Endothelial cell of umbilical vein (primary cell): Measurements from ENCODE around the gene DERL2. TPM values are rescaled to one million over a fixed set of nuclear protein-coding genes. Genes with fewer than 3 reads are reported as not detected.

ENCODE experiments used
- BruUV-seq: library from RNA; stranded (reverse); fragments of 400-500 nt; replicated peaks from 2 replicates; lab custom pipeline; 2021; lab: Mats Ljungman, UMichigan
- CTCF ChIA-PET: fragments of 300-600, 350-600 bp; sonication (Branson Sonifier 250); formaldehyde crosslinking; loops from one replicate; lab custom pipeline; 2021; ENCODE audit warnings: antibody characterized with exemption, inconsistent platforms; lab: Charles Lee
- POLR2A ChIA-PET: fragments of 300-600, 350-600 bp; sonication (Branson Sonifier 250); formaldehyde crosslinking; loops from one replicate; lab custom pipeline; 2021; ENCODE audit warnings: antibody characterized with exemption, inconsistent platforms; lab: Charles Lee
- DNase-seq: peaks from one replicate; pipeline ENCODE4 v3.0.0-alpha.2; 2011; ENCODE audit warnings: low read depth, low spot score
- FAIRE-seq: peaks from 2 replicates; lab custom pipeline; 2011; peaks lifted over from hg19 to GRCh38; lab: Jason Lieb, UNC
- H2AFZ ChIP-seq: 2 replicates; pipeline ENCODE4 v1.6.0; 2012; ENCODE audit warnings: low read depth, low read length, control low read depth, inconsistent platforms
- H3K27ac ChIP-seq: 2 replicates; pipeline ENCODE4 v1.5.1; 2011; ENCODE audit warnings: low read depth, mild to moderate bottlenecking, control low read depth, low read length, moderate library complexity; ENCODE audit not compliant: insufficient read depth
- H3K27me3 ChIP-seq, 2 experiments: 2 replicates each; pipeline versions ENCODE4 v1.6.0 to v1.6.1; 2011; ENCODE audit warnings: low read length in 2 of 2, mixed read lengths in 1 of 2; ENCODE audit not compliant: control insufficient read depth in 2 of 2, insufficient read depth in 2 of 2
- H3K36me3 ChIP-seq, 2 experiments: 2 replicates in 1 of 2; 3 replicates in 1 of 2; pipeline ENCODE4 v1.5.1; 2011; ENCODE audit warnings: low read length in 2 of 2, mild to moderate bottlenecking in 1 of 2, moderate library complexity in 1 of 2; ENCODE audit not compliant: control insufficient read depth in 2 of 2, insufficient read depth in 2 of 2; ENCODE audit errors: extremely low read depth in 1 of 2
- H3K4me1 ChIP-seq: 3 replicates; pipeline ENCODE4 v1.5.1; 2011; ENCODE audit warnings: mild to moderate bottlenecking, low read length; ENCODE audit not compliant: control insufficient read depth, insufficient read depth; ENCODE audit errors: extremely low read depth
- H3K4me2 ChIP-seq: 2 replicates; pipeline ENCODE4 v1.6.1; 2011; ENCODE audit warnings: low read length, control low read depth, mixed read lengths; ENCODE audit not compliant: insufficient read depth
- H3K4me3 ChIP-seq, 3 experiments: fragments of 200-600 bp in 1 of 3; sonication (generic), shearing (Covaris generic) in 1 of 3; replicated peaks in 1 of 3; 2 replicates each; pipeline ENCODE4 v1.5.1; 2011 to 2016; ENCODE audit warnings: control low read depth in 3 of 3, low read length in 3 of 3, mild to moderate bottlenecking in 2 of 3, inconsistent platforms in 1 of 3, low read depth in 1 of 3, moderate library complexity in 1 of 3; ENCODE audit not compliant: insufficient read depth in 1 of 3
- H3K79me2 ChIP-seq: 2 replicates; pipeline ENCODE4 v1.6.0; 2012; ENCODE audit warnings: low read length, inconsistent platforms; ENCODE audit not compliant: control insufficient read depth, insufficient read depth
- H3K9ac ChIP-seq: replicated peaks from 2 replicates; pipeline ENCODE3; 2011; ENCODE audit warnings: low read length, control low read depth; ENCODE audit not compliant: insufficient read depth; ENCODE audit errors: extremely low read depth
- H3K9me1 ChIP-seq: replicated peaks from 3 replicates; pipeline ENCODE4 v1.6.0; 2011; ENCODE audit warnings: mild to moderate bottlenecking, low read length; ENCODE audit not compliant: control insufficient read depth, insufficient read depth; ENCODE audit errors: extremely low read depth
- H3K9me3 ChIP-seq: replicated peaks from 2 replicates; pipeline ENCODE4 v1.5.1; 2012; ENCODE audit warnings: low read length, inconsistent platforms; ENCODE audit not compliant: control insufficient read depth, insufficient read depth
- H4K20me1 ChIP-seq: replicated peaks from 2 replicates; pipeline ENCODE3; 2011; ENCODE audit warnings: mild to moderate bottlenecking, low read length; ENCODE audit not compliant: control insufficient read depth, insufficient read depth; ENCODE audit errors: extremely low read depth
- EZH2 ChIP-seq: IDR thresholded peaks from 2 replicates; pipeline ENCODE4 v1.6.1; 2012; ENCODE audit warnings: borderline replicate concordance, low read depth, mild to moderate bottlenecking, moderate library complexity, low read length, inconsistent platforms; ENCODE audit not compliant: severe bottlenecking
- FOS ChIP-seq: IDR thresholded peaks from 2 replicates; pipeline ENCODE4 v1.6.1; 2011; ENCODE audit warnings: mild to moderate bottlenecking, low read length, moderate library complexity, borderline replicate concordance; ENCODE audit not compliant: insufficient read depth
- GATA2 ChIP-seq: IDR thresholded peaks from 2 replicates; pipeline ENCODE4 v1.7.0; 2011; ENCODE audit warnings: low read depth, mild to moderate bottlenecking, moderate library complexity, mixed read lengths, low read length; ENCODE audit not compliant: insufficient read length, insufficient read depth
- JUN ChIP-seq: IDR thresholded peaks from 2 replicates; pipeline ENCODE4 v1.6.1; 2011; ENCODE audit warnings: borderline replicate concordance, low read depth; ENCODE audit not compliant: insufficient read length, insufficient read depth
- MAX ChIP-seq: IDR thresholded peaks from 2 replicates; pipeline ENCODE4 v1.6.1; 2011; ENCODE audit not compliant: insufficient read depth, insufficient read length
- MYC ChIP-seq: IDR thresholded peaks from one replicate; pipeline ENCODE4 v1.6.1; 2011; ENCODE audit warnings: mild to moderate bottlenecking, low read depth, low read length
- POLR2A ChIP-seq: IDR thresholded peaks from 2 replicates; pipeline ENCODE4 v1.6.1; 2012; ENCODE audit warnings: low read depth, mild to moderate bottlenecking, control low read depth, low read length
- dilution Hi-C: fragments of 300-500 bp; cut with MboI; formaldehyde crosslinking; loops from one replicate; pipeline ENCODE4 v1.15.0; 2019; ENCODE audit warnings: low sequenced_read_pairs; ENCODE audit not compliant: extremely low pct_ligation_motif_present
- intact Hi-C: fragments of 100-400 bp; cut with micrococcal nuclease; formaldehyde crosslinking; loops from one replicate; pipeline ENCODE4 v1.10.0; 2022
- polyA plus RNA-seq, 4 experiments: library from polyadenylated mRNA; depleted of rRNA in 3 of 4; stranded (reverse) in 3 of 4; unstranded in 1 of 4; fragments of >200 nt; gene quantifications; 2 replicates each; pipeline versions ENCODE4 v1.2.1 to v1.2.3, GENCODE V29; 2011 to 2012; ENCODE audit warnings: missing spikeins in 1 of 4
- total RNA-seq: library from RNA; stranded (reverse); gene quantifications from 2 replicates; pipeline ENCODE4 v1.2.3, GENCODE V29; 2021
- TF ChIP-seq, protein P1 (sequence below), 2 donors: IDR thresholded peaks; 1 replicate in 1 of 2; 2 replicates in 1 of 2; pipeline ENCODE4 v1.5.1; 2011; ENCODE audit warnings: low read length in 2 of 2, mild to moderate bottlenecking in 2 of 2, moderate library complexity in 2 of 2, control low read depth in 1 of 2, inconsistent platforms in 1 of 2, low read depth in 1 of 2; ENCODE audit not compliant: insufficient read depth in 1 of 2; ENCODE audit errors: extremely low read depth in 1 of 2

The DERL2 gene
- total and polyA plus RNA-seq, 2 donors (not counting 3 experiments of a cell fraction or from before 2014, with no cell fraction given), result 84.5 to 117 TPM

DNA sequence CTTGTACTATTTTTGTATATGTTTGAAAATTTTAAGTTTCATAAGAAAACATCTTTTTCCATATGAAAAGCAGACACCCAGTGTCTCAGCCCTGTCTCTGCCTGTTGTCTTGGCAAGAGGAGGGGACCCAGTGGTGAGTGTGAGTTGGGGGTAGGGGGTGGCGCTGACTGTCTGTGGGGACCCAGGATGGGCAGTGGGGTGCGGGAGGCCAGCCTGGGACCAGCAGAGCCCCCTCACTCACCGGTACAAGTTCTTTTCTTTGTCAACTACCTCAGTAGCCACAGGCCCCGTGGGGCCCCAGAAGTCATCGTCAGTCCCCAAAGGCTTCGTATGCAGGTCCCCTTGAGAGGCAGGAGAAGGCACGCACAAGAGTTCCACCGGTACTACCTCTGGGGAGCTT lies 46.6 kb upstream of the DERL2 start:
- no peak for DNase-seq
- no peak overlapping the region for H2AFZ ChIP-seq
- TF ChIP-seq JUN, result no peak
- no peak for TF ChIP-seq POLR2A
- no peak for TF ChIP-seq GATA2
- TF ChIP-seq EZH2, result no peak
- TF ChIP-seq, protein P1, sequence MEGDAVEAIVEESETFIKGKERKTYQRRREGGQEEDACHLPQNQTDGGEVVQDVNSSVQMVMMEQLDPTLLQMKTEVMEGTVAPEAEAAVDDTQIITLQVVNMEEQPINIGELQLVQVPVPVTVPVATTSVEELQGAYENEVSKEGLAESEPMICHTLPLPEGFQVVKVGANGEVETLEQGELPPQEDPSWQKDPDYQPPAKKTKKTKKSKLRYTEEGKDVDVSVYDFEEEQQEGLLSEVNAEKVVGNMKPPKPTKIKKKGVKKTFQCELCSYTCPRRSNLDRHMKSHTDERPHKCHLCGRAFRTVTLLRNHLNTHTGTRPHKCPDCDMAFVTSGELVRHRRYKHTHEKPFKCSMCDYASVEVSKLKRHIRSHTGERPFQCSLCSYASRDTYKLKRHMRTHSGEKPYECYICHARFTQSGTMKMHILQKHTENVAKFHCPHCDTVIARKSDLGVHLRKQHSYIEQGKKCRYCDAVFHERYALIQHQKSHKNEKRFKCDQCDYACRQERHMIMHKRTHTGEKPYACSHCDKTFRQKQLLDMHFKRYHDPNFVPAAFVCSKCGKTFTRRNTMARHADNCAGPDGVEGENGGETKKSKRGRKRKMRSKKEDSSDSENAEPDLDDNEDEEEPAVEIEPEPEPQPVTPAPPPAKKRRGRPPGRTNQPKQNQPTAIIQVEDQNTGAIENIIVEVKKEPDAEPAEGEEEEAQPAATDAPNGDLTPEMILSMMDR (IDR thresholded peaks at IDR 0.05; ENCODE audit: extremely low read depth in 1 of 2, insufficient read depth in 1 of 2, low read depth in 1 of 2, low read length in 2 of 2), result no peak
- TF ChIP-seq MYC, result no peak
- TF ChIP-seq MAX, result no peak
- TF ChIP-seq FOS, result no peak
- dilution Hi-C loops (no loop called here), intact Hi-C loops (no loop called here)
- ChIA-PET POLR2A (interaction anchor here (0.6 kb wide), 1 partner anchor 33 kb away, joined by 9 read pairs; no protein-coding TSS in a partner anchor), CTCF (no interaction called here)
- no peak overlapping the region for H3K27ac ChIP-seq
- no peaks in the 10 kb centered on the region for H3K79me2 ChIP-seq
- peaks cover 10 to 44% of the 10 kb centered on the region in 2 experiments for H3K36me3 ChIP-seq
- no peak overlapping the region for H3K4me2 ChIP-seq
- no peaks in the 10 kb centered on the region for H3K9me3 ChIP-seq
- FAIRE-seq, result no peak
- H3K4me3 ChIP-seq, result no peak overlapping the region
- no peak overlapping the region for H3K9ac ChIP-seq
- BruUV-seq, result no TSS peak
- no peaks in the 10 kb centered on the region for H4K20me1 ChIP-seq
- no peaks in the 10 kb centered on the region for H3K9me1 ChIP-seq
- peaks cover 14% of the 10 kb centered on the region for H3K4me1 ChIP-seq
- H3K27me3 ChIP-seq, result no peaks in the 10 kb centered on the region
